Keratinocyte (primary cell): ENCODE results near the gene GCA. TPM values are rescaled to one million over a fixed set of nuclear protein-coding genes. Genes with fewer than 3 reads are reported as not detected.

Source experiments
- DNase-seq: peaks from one replicate; pipeline ENCODE4 v3.0.0-alpha.2; 2011; ENCODE audit warnings: low read depth, missing footprints, low spot score
- FAIRE-seq: peaks from 2 replicates; lab custom pipeline; 2011; peaks lifted over from hg19 to GRCh38; lab: Jason Lieb, UNC
- H2AFZ ChIP-seq: 2 replicates; pipeline ENCODE4 v1.6.0; 2012; ENCODE audit warnings: low read length, control low read depth, inconsistent platforms; ENCODE audit not compliant: control insufficient read depth
- H3K27ac ChIP-seq: 2 replicates; pipeline ENCODE4 v1.5.1; 2011; ENCODE audit warnings: low read length; ENCODE audit not compliant: control insufficient read depth, insufficient read depth
- H3K27me3 ChIP-seq: 3 replicates; pipeline ENCODE4 v1.6.0; 2011; ENCODE audit warnings: low read length; ENCODE audit not compliant: control insufficient read depth, insufficient read depth; ENCODE audit errors: extremely low read depth
- H3K36me3 ChIP-seq, 2 experiments: 2 replicates in 1 of 2; 3 replicates in 1 of 2; pipeline ENCODE4 v1.5.1; 2011; ENCODE audit warnings: low read length in 2 of 2, mild to moderate bottlenecking in 1 of 2; ENCODE audit not compliant: control insufficient read depth in 2 of 2, insufficient read depth in 2 of 2; ENCODE audit errors: extremely low read depth in 1 of 2
- H3K4me1 ChIP-seq: 3 replicates; pipeline ENCODE4 v1.5.1; 2011; ENCODE audit warnings: low read length; ENCODE audit not compliant: control insufficient read depth, insufficient read depth; ENCODE audit errors: extremely low read depth
- H3K4me2 ChIP-seq: 3 replicates; pipeline ENCODE4 v1.6.0; 2011; ENCODE audit warnings: low read depth, low read length; ENCODE audit not compliant: control insufficient read depth, insufficient read depth; ENCODE audit errors: extremely low read depth
- H3K4me3 ChIP-seq, 3 experiments: fragments of 200-600 bp in 1 of 3; sonication (generic) in 1 of 3; 2 replicates in 2 of 3; 3 replicates in 1 of 3; pipeline ENCODE4 v1.5.1; 2011 to 2016; ENCODE audit warnings: low read length in 3 of 3, mild to moderate bottlenecking in 3 of 3, control low read depth in 2 of 3, inconsistent platforms in 1 of 3, low read depth in 1 of 3, mixed read lengths in 1 of 3, mixed run types in 1 of 3, moderate library complexity in 1 of 3; ENCODE audit not compliant: control insufficient read depth in 2 of 3, insufficient read depth in 2 of 3; ENCODE audit errors: extremely low read depth in 1 of 3
- H3K79me2 ChIP-seq: 2 replicates; pipeline ENCODE4 v1.6.0; 2012; ENCODE audit warnings: low read length; ENCODE audit not compliant: control insufficient read depth, insufficient read depth
- H3K9ac ChIP-seq: 3 replicates; pipeline ENCODE4 v1.6.0; 2011; ENCODE audit warnings: low read length; ENCODE audit not compliant: control insufficient read depth, insufficient read depth; ENCODE audit errors: extremely low read depth
- H3K9me1 ChIP-seq: 3 replicates; pipeline ENCODE4 v1.6.0; 2011; ENCODE audit warnings: low read length; ENCODE audit not compliant: control insufficient read depth, insufficient read depth; ENCODE audit errors: extremely low read depth
- H3K9me3 ChIP-seq: 2 replicates; pipeline ENCODE4 v1.5.1; 2012; ENCODE audit warnings: low read depth, low read length; ENCODE audit not compliant: control insufficient read depth
- H4K20me1 ChIP-seq: 3 replicates; pipeline ENCODE4 v1.6.0; 2011; ENCODE audit warnings: low read length; ENCODE audit not compliant: control insufficient read depth, insufficient read depth; ENCODE audit errors: extremely low read depth
- CTCF ChIP-seq, 3 experiments: IDR thresholded peaks in 1 of 3; conservative IDR thresholded peaks in 1 of 3; optimal IDR thresholded peaks in 1 of 3; 2 replicates in 2 of 3; 3 replicates in 1 of 3; pipeline versions ENCODE3 to v1.5.1; 2011; ENCODE audit warnings: low read length in 3 of 3, mild to moderate bottlenecking in 3 of 3, moderate library complexity in 2 of 3, control low read depth in 1 of 3, inconsistent platforms in 1 of 3; ENCODE audit not compliant: insufficient read depth in 2 of 3; ENCODE audit errors: extremely low read depth in 1 of 3
- EZH2 ChIP-seq: IDR thresholded peaks from one replicate; pipeline ENCODE4 v1.6.1; 2012; ENCODE audit warnings: inconsistent platforms, mild to moderate bottlenecking, low read length, moderate library complexity
- dilution Hi-C: fragments of 300-500 bp; cut with MboI; formaldehyde crosslinking; loops from one replicate; pipeline ENCODE4 v1.7.0; 2020; ENCODE audit warnings: low sequenced_read_pairs; ENCODE audit not compliant: extremely low pct_ligation_motif_present
- polyA plus RNA-seq, 5 experiments: library from polyadenylated mRNA; depleted of rRNA in 3 of 5; stranded (reverse) in 3 of 5; stranded (forward) in 1 of 5; unstranded in 1 of 5; fragments of >200 nt; gene quantifications; 1 replicate in 1 of 5; 2 replicates in 3 of 5; 3 replicates in 1 of 5; pipeline versions ENCODE4 v1.2.1 to v1.2.3, GENCODE V29; 2011 to 2012; ENCODE audit warnings: missing spikeins in 2 of 5, low read depth in 1 of 5, low replicate concordance in 1 of 5

The GCA gene
- polyA plus RNA-seq, 1 donor (not counting 4 experiments of a cell fraction or from before 2014, with no cell fraction given): 10.0 TPM

- Histone ChIP-seq H2AFZ (peak overlapping the region; percentile 66), H3K4me1 (peaks cover 4% of the 10 kb centered on the region), H3K9me1 (no peaks in the 10 kb centered on the region), H3K9me3 (no peaks in the 10 kb centered on the region), H3K36me3 (no peaks in the 10 kb centered on the region), H3K27me3 (no peaks in the 10 kb centered on the region), H3K79me2 (no peaks in the 10 kb centered on the region), H4K20me1 (no peaks in the 10 kb centered on the region), H3K4me2 (peak overlapping the region; percentile 88), H3K27ac (no peak overlapping the region), H3K4me3 (peak overlapping the region; percentile 68 to 85 (median 71)), H3K9ac (no peak overlapping the region)
- TF ChIP-seq EZH2 (no peak), CTCF (optimal IDR thresholded peaks at IDR 0.05 in 1 of 3, IDR thresholded peaks at IDR 0.05 in 1 of 3, conservative IDR thresholded peaks at IDR 0.05 in 1 of 3; ENCODE audit: extremely low read depth in 1 of 3, insufficient read depth in 2 of 3, low read length in 3 of 3) (no peak)
- dilution Hi-C loops: no loop called here
- DNase-seq (no peak), FAIRE-seq (no peak)
These were observed 474 bp upstream of the GCA start for GRCh38 chr2:162343492-162343823.

- dilution Hi-C loops: no loop called here
These were observed 652 bp downstream of the GCA start for GRCh38 chr2:162344617-162344950.

More at GRCh38 chr2:162344617-162344950, 652 bp downstream of the GCA start:
- Histone ChIP-seq H3K36me3 (no peaks in the 10 kb centered on the region), H3K27me3 (no peaks in the 10 kb centered on the region), H3K4me2 (peak overlapping the region; percentile 88), H4K20me1 (no peaks in the 10 kb centered on the region), H3K79me2 (no peaks in the 10 kb centered on the region), H3K4me3 (peak overlapping the region; percentile 68 to 85 (median 71)), H3K4me1 (peaks cover 4% of the 10 kb centered on the region), H3K27ac (no peak overlapping the region), H2AFZ (peak overlapping the region; percentile 94), H3K9ac (peak overlapping the region; percentile 59), H3K9me3 (no peaks in the 10 kb centered on the region), H3K9me1 (no peaks in the 10 kb centered on the region)
- TF ChIP-seq CTCF (optimal IDR thresholded peaks at IDR 0.05 in 1 of 3, IDR thresholded peaks at IDR 0.05 in 1 of 3, conservative IDR thresholded peaks at IDR 0.05 in 1 of 3; ENCODE audit: extremely low read depth in 1 of 3, insufficient read depth in 2 of 3, low read length in 3 of 3) (no peak), EZH2 (no peak)
- no peak for FAIRE-seq
- no peak for DNase-seq
